HCT116 (cell line): ENCODE measurements around the gene ALDH1A2. TPM values are rescaled to one million over a fixed set of nuclear protein-coding genes. Genes with fewer than 3 reads are reported as not detected.

Experiments used
- ATAC-seq: fragments of 200-7000 bp; cut with Tn5 transposase; 2 replicates; pipeline ENCODE4 v1.9.1; 2020; ENCODE audit warnings: mild to moderate bottlenecking, moderate library complexity
- BruUV-seq: library from RNA; stranded (reverse); fragments of 400-500 nt; replicated peaks from 2 replicates; lab custom pipeline; 2021; lab: Mats Ljungman, UMichigan
- CTCF ChIA-PET: fragments of 300-600 bp; sonication (Branson Sonifier 250); formaldehyde crosslinking; loops from one replicate; lab custom pipeline; 2021; ENCODE audit warnings: antibody characterized with exemption; lab: Charles Lee
- POLR2A ChIA-PET: fragments of 300-600, 350-600 bp; sonication (Branson Sonifier 250); formaldehyde crosslinking; loops from one replicate; lab custom pipeline; 2021; ENCODE audit warnings: antibody characterized with exemption; lab: Charles Lee
- RAD21 ChIA-PET, 2 experiments: fragments of 300-600 bp; sonication (Branson Sonifier 250); formaldehyde crosslinking; loops; one replicate each; lab custom pipeline; 2023; ENCODE audit warnings: low total read pairs in 2 of 2; ENCODE audit not compliant: uncharacterized antibody in 2 of 2, unreplicated experiment in 2 of 2, low non-redundant PET in 1 of 2; lab: Charles Lee
- DNase-seq: peaks from one replicate; pipeline ENCODE4 v3.0.0-alpha.2; 2010; ENCODE audit warnings: low read depth, low spot score
- H2AFZ ChIP-seq: fragments of 200-600 bp; shearing (Covaris generic), sonication (generic); 2 replicates; pipeline ENCODE4 v1.6.1; 2017; ENCODE audit warnings: low read depth, mixed run types, mixed read lengths, antibody characterized with exemption, low read length; ENCODE audit not compliant: poor library complexity, severe bottlenecking
- H3K27ac ChIP-seq: 2 replicates; pipeline ENCODE4 v1.5.1; 2012; ENCODE audit warnings: low read depth, low read length
- H3K27me3 ChIP-seq: fragments of 200-600 bp; sonication (generic); 2 replicates; pipeline ENCODE4 v1.6.1; 2016; ENCODE audit warnings: mixed run types, low read length, mixed read lengths; ENCODE audit not compliant: insufficient read depth
- H3K36me3 ChIP-seq, 2 experiments: fragments of 200-500 bp in 1 of 2; fragments of 200-600 bp in 1 of 2; sonication (Bioruptor generic) in 1 of 2; sonication (generic) in 1 of 2; 2 replicates each; pipeline versions ENCODE4 v1.5.1 to v1.6.1; 2014 to 2016; ENCODE audit warnings: low read length in 2 of 2, inconsistent platforms in 1 of 2, mixed read lengths in 1 of 2, mixed run types in 1 of 2; ENCODE audit not compliant: insufficient read depth in 2 of 2, control insufficient read depth in 1 of 2
- H3K4me1 ChIP-seq, 2 experiments: fragments of 200-600 bp in 1 of 2; sonication (generic) in 1 of 2; 2 replicates each; pipeline versions ENCODE4 v1.5.1 to v1.6.1; 2012 to 2017; ENCODE audit warnings: low read length in 2 of 2, inconsistent platforms in 1 of 2, mild to moderate bottlenecking in 1 of 2, mixed read lengths in 1 of 2, mixed run types in 1 of 2, moderate library complexity in 1 of 2; ENCODE audit not compliant: insufficient read depth in 2 of 2, control insufficient read depth in 1 of 2
- H3K4me2 ChIP-seq: fragments of 200-600 bp; sonication (generic); 2 replicates; pipeline ENCODE4 v1.6.1; 2017; ENCODE audit warnings: mixed run types, low read length, mixed read lengths
- H3K4me3 ChIP-seq, 2 experiments: fragments of 200-600 bp in 1 of 2; sonication (generic) in 1 of 2; replicated peaks in 1 of 2; 2 replicates each; pipeline ENCODE4 v1.5.1; 2011 to 2016; ENCODE audit warnings: low read length in 2 of 2, control low read depth in 1 of 2, low read depth in 1 of 2, mild to moderate bottlenecking in 1 of 2, mixed read lengths in 1 of 2, mixed run types in 1 of 2
- H3K79me2 ChIP-seq: fragments of 200-600 bp; sonication (generic); 2 replicates; pipeline ENCODE4 v1.6.1; 2017; ENCODE audit warnings: mild to moderate bottlenecking, mixed run types, low read length, moderate library complexity, mixed read lengths; ENCODE audit not compliant: insufficient read depth
- H3K9ac ChIP-seq: fragments of 200-600 bp; sonication (generic); 2 replicates; pipeline ENCODE4 v1.6.1; 2016; ENCODE audit warnings: low read length, mixed read lengths
- H3K9me2 ChIP-seq: fragments of 200-600 bp; sonication (generic), shearing (Covaris generic); 2 replicates; pipeline ENCODE4 v1.6.1; 2017; ENCODE audit warnings: mixed run types, mild to moderate bottlenecking, moderate library complexity; ENCODE audit not compliant: insufficient read depth
- H3K9me3 ChIP-seq, 2 experiments: fragments of 200-500 bp in 1 of 2; fragments of 200-600 bp in 1 of 2; sonication (Bioruptor generic) in 1 of 2; sonication (generic) in 1 of 2; 2 replicates each; pipeline ENCODE4 v1.6.1; 2014 to 2017; ENCODE audit warnings: low read length in 2 of 2, mixed read lengths in 2 of 2, inconsistent platforms in 1 of 2, low read depth in 1 of 2, mild to moderate bottlenecking in 1 of 2, mixed run types in 1 of 2, moderate library complexity in 1 of 2; ENCODE audit not compliant: control insufficient read depth in 1 of 2, insufficient read depth in 1 of 2
- H4K20me1 ChIP-seq: fragments of 200-600 bp; sonication (generic), shearing (Covaris generic); 2 replicates; pipeline ENCODE4 v1.6.1; 2017; ENCODE audit warnings: mixed run types, mild to moderate bottlenecking, moderate library complexity; ENCODE audit not compliant: insufficient read depth
- CEBPB ChIP-seq: IDR thresholded peaks from 2 replicates; pipeline ENCODE4 v1.6.1; 2012; ENCODE audit warnings: low read depth
- EGR1 ChIP-seq: IDR thresholded peaks from 2 replicates; pipeline ENCODE4 v1.6.1; 2012; ENCODE audit warnings: low read depth
- ELF1 ChIP-seq: IDR thresholded peaks from 2 replicates; pipeline ENCODE4 v1.6.1; 2012; ENCODE audit warnings: low read depth, borderline replicate concordance
- EZH2 ChIP-seq: fragments of 200-600 bp; sonication (generic); IDR thresholded peaks from 2 replicates; pipeline ENCODE4 v1.6.1; 2017; ENCODE audit warnings: antibody characterized with exemption, mixed run types
- EZH2phosphoT487 ChIP-seq: fragments of 200-600 bp; IDR thresholded peaks from 2 replicates; pipeline ENCODE4 v1.6.1; 2018; ENCODE audit warnings: antibody characterized with exemption, borderline replicate concordance
- FOSL1 ChIP-seq: IDR thresholded peaks from 2 replicates; pipeline ENCODE4 v1.6.1; 2012; ENCODE audit warnings: low read depth
- JUND ChIP-seq: IDR thresholded peaks from 2 replicates; pipeline ENCODE4 v1.6.1; 2012
- POLR2A ChIP-seq: IDR thresholded peaks from 2 replicates; pipeline ENCODE4 v1.7.0; 2011; ENCODE audit warnings: borderline replicate concordance; ENCODE audit not compliant: insufficient read depth, insufficient read length; ENCODE audit errors: extremely low read depth
- POLR2AphosphoS5 ChIP-seq: IDR thresholded peaks from 2 replicates; pipeline ENCODE4 v1.6.1; 2011; ENCODE audit warnings: mild to moderate bottlenecking, low read depth, low read length, moderate library complexity
- SIN3A ChIP-seq: IDR thresholded peaks from 2 replicates; pipeline ENCODE4 v1.6.1; 2012; ENCODE audit warnings: low read depth
- SP1 ChIP-seq: IDR thresholded peaks from 2 replicates; pipeline ENCODE4 v1.6.1; 2012; ENCODE audit warnings: low read depth
- SRF ChIP-seq: IDR thresholded peaks from 2 replicates; pipeline ENCODE4 v1.6.1; 2012; ENCODE audit warnings: low read depth
- TCF7L2 ChIP-seq: IDR thresholded peaks from 2 replicates; pipeline ENCODE4 v1.7.0; 2011; ENCODE audit warnings: borderline replicate concordance, inconsistent platforms; ENCODE audit not compliant: insufficient read depth, insufficient read length; ENCODE audit errors: extremely low read depth
- ZNF274 ChIP-seq: fragments of 200-500 bp; sonication (Bioruptor generic); IDR thresholded peaks from 2 replicates; pipeline ENCODE4 v1.6.1; 2014; ENCODE audit warnings: mild to moderate bottlenecking, low read depth, low read length, inconsistent platforms
- intact Hi-C: fragments of 100-400 bp; cut with micrococcal nuclease; formaldehyde crosslinking; loops from 2 replicates; pipeline ENCODE4 v1.10.0; 2022
- total RNA-seq: library from RNA; stranded (reverse); gene quantifications from one replicate; pipeline ENCODE4 v1.2.1, GENCODE V29; 2021; ENCODE audit not compliant: unreplicated experiment
- TF ChIP-seq, protein P1 (sequence below): IDR thresholded peaks from 2 replicates; pipeline ENCODE4 v1.6.1; 2012; ENCODE audit warnings: low read depth

Gene ALDH1A2
- total RNA-seq, 1 experiment from 2014 or later: 1.7 TPM

GRCh38 chr15:57962887-57963286 is 102.6 kb downstream of the ALDH1A2 start (continued):
- TF ChIP-seq FOSL1 (no peak), EGR1 (no peak)

DNA sequence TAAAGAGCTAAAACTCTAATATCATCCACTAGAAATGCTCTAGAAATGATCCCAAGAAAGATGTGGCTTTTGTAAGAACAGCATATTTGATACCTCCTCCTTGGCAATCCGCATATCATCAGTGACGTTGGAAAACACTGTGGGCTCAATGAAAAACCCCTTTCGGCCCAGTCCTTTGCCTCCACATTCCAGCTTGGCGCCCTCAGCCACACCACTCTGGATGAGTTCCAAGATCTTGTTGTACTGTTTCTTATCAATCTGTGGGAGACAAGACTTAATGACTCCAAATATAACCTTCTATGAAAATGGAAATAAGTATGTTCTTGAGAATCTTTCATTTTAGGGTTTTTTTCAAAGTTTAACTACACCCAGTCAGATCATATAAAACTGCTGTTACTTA is 103.6 kb downstream of the ALDH1A2 start:
- no peaks in the 10 kb centered on the region for H3K79me2 ChIP-seq
- H3K4me2 ChIP-seq: no peak overlapping the region
- ChIA-PET POLR2A (no interaction called here), RAD21 (no interaction called here)
- H3K4me1 ChIP-seq: no peaks in the 10 kb centered on the region
- BruUV-seq: no TSS peak
- no peaks in the 10 kb centered on the region for H3K36me3 ChIP-seq
- H3K9me2 ChIP-seq: no peaks in the 10 kb centered on the region
- no peak overlapping the region for H3K27ac ChIP-seq
- H2AFZ ChIP-seq: no peak overlapping the region
- DNase-seq: no peak
- H4K20me1 ChIP-seq: no peaks in the 10 kb centered on the region
- H3K9ac ChIP-seq: no peak overlapping the region
- TF ChIP-seq EZH2 (no peak), ELF1 (no peak), FOSL1 (no peak), SIN3A (no peak), EZH2phosphoT487 (no peak)
- TF ChIP-seq, all 23 proteins: peak for 0
- ATAC-seq: no peak
- intact Hi-C loops: no loop called here
- Histone ChIP-seq H3K27me3 (peaks cover 9% of the 10 kb centered on the region; the same call in 1 of the 2 replicates), H3K4me3 (no peak overlapping the region), H3K9me3 (no peaks in the 10 kb centered on the region)
- CTCF ChIA-PET: no interaction called here

DNA sequence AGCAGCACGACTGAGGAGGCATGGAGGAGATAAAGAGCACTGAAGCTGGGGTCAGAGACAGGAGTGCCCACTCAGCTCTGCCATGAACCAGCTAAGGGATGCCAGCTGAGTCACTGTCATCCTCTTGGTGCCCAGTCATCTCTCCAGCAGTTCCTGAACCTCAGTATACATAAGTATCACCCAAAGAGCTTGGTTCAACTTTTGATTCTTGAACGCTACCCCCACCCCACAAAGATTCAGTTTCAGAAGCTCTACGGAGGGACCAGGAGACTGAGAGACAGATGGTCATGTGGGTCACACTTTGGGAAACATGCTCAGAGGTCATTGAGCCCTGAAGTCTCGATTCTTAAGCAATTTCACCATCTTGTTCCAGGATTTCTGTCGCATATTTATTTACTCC is 108.4 kb downstream of the ALDH1A2 start:
- BruUV-seq: no TSS peak
- Histone ChIP-seq H3K9me2 (no peaks in the 10 kb centered on the region), H3K36me3 (no peaks in the 10 kb centered on the region), H3K27me3 (peaks cover 9% of the 10 kb centered on the region; the same call in 1 of the 2 replicates), H3K79me2 (no peaks in the 10 kb centered on the region), H2AFZ (no peak overlapping the region), H3K4me2 (no peak overlapping the region), H3K4me1 (no peaks in the 10 kb centered on the region), H3K4me3 (no peak overlapping the region), H3K9me3 (no peaks in the 10 kb centered on the region), H4K20me1 (no peaks in the 10 kb centered on the region), H3K27ac (no peak overlapping the region), H3K9ac (no peak overlapping the region)
- ChIA-PET RAD21 (no interaction called here), POLR2A (no interaction called here), CTCF (no interaction called here)
- intact Hi-C loops: no loop called here
- DNase-seq: no peak
- no peak for ATAC-seq
- TF ChIP-seq POLR2A (no peak), EGR1 (no peak), SP1 (no peak), EZH2 (no peak), POLR2AphosphoS5 (no peak), FOSL1 (no peak), ZNF274 (no peak), JUND (no peak), TCF7L2 (no peak), SRF (no peak), CEBPB (no peak)
- TF ChIP-seq, protein P1, sequence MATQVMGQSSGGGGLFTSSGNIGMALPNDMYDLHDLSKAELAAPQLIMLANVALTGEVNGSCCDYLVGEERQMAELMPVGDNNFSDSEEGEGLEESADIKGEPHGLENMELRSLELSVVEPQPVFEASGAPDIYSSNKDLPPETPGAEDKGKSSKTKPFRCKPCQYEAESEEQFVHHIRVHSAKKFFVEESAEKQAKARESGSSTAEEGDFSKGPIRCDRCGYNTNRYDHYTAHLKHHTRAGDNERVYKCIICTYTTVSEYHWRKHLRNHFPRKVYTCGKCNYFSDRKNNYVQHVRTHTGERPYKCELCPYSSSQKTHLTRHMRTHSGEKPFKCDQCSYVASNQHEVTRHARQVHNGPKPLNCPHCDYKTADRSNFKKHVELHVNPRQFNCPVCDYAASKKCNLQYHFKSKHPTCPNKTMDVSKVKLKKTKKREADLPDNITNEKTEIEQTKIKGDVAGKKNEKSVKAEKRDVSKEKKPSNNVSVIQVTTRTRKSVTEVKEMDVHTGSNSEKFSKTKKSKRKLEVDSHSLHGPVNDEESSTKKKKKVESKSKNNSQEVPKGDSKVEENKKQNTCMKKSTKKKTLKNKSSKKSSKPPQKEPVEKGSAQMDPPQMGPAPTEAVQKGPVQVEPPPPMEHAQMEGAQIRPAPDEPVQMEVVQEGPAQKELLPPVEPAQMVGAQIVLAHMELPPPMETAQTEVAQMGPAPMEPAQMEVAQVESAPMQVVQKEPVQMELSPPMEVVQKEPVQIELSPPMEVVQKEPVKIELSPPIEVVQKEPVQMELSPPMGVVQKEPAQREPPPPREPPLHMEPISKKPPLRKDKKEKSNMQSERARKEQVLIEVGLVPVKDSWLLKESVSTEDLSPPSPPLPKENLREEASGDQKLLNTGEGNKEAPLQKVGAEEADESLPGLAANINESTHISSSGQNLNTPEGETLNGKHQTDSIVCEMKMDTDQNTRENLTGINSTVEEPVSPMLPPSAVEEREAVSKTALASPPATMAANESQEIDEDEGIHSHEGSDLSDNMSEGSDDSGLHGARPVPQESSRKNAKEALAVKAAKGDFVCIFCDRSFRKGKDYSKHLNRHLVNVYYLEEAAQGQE: no peak
